GM19452 (cell line): ENCODE results near the gene GOLGA6A.
"Not testable (repeated sequence)": the region's sequence is repeated elsewhere in the genome, so short reads cannot be mapped to it uniquely, and the experiment has no call there.

Experiments used
- ATAC-seq: cut with Tn5 transposase; IDR thresholded peaks from one replicate; pipeline ENCODE4 v1.9.1; 2021; ENCODE audit not compliant: unreplicated experiment

The GOLGA6A gene

GRCh38 chr15:74053941-74054529, 28.3 kb downstream of the GOLGA6A start:
- no peak for ATAC-seq

GRCh38 chr15:74053517-74053916, 28.8 kb downstream of the GOLGA6A start:
- ATAC-seq, result no peak

- not testable (repeated sequence) for ATAC-seq
Observed at GRCh38 chr15:74052271-74053260, 29.8 kb downstream of the GOLGA6A start.

DNA sequence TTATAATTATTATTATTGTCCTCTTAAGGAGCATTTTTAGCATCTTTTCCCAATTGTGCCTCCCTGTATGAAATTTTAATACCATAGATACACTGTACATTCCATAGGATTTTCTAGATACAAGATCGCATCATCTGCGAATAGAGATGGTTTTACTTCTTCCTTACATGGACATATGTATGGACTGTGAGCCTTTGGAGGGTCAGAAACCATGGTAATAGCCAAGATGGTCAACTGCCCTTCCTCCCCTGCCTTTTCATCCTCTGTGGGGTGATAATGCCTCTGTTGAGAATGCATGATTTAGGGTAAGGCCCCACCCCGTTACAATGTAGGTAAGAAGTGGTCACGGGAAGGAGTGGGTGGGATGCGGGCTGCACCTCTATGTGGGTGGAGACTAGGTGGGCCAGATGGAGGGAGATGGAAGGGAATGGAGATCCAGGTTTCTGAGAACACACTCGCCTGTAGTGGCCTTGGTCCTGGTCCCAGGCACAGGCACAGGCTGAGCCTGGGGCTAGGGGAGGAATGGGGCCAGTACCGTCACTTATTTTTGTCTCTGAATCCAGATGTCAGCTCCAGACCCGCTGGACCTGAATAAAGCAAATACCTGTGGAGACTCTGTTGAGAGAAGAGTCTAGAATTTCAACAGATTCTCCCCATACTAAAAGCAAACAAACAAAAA, 31.7 kb downstream of the GOLGA6A start:
- ATAC-seq, result no peak

DNA sequence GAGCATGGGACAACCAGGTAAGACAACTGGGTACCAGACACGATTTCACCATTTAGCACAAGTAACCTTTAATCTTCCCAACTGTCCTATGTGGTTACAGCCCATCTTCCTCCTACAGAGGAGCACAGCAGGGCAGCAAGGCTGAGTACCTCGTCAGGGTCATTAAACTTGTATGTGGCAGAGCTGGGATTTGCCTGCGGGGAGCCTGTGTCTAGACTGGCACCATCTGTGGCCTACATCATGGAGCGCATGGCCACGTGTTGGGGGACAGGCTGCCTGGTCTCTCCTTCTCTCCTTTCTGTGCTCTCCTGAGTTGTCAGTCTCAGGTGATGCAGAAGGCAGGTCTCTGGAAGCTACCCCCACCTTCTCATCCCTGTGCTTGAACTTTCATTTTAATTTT, 32.2 kb downstream of the GOLGA6A start:
- no peak for ATAC-seq

DNA sequence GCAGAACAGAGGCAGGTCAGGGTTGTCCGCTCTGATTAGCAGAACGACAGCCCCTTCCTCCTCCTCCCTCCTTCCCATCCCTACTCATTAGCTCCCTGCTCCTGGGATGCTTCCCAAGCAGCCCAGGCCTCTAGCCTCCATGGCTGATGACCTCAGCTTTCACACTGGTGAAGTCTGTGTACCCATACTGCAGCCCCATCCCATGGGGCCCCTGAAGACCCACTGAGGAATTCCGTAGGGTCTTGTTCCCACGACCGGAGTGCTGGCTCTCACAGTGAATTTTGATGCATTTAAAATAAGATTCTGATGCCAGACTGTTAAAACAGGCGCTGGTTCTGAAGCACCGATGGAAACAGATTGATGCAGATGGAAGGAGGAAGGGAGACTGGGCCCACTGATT, 36.1 kb downstream of the GOLGA6A start:
- no peak for ATAC-seq

DNA sequence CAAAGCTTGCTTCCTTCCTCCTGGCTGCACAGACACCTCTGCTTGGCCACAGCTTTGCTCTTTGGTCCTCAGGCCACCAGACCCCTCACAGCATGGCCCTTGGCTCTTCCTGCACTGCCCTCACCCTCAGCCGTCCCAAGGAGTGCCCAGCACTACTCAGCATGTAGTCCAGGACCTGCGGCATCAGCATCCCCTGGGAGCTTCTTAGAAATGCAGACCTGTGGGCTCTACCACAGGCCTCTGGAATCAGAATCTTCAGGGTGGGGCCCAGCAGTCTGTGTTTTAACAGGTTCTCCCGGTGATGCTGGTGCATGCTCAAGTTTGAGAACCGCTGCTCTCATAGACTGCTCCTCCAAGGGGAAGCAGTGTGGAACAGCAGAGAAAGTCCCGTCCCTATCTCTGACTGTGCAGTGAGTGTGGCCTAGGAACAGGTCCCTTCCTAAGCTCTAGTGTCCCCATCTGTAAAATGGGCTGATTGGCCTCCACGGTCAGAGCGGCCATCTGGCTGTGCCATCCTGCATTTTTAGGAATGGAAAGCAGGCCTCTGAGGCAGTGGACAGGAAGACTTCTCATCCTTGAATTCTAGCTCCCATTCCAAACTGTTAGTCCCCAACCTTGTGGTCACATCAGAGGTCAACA, 36.6 kb downstream of the GOLGA6A start:
- ATAC-seq, result no peak

DNA sequence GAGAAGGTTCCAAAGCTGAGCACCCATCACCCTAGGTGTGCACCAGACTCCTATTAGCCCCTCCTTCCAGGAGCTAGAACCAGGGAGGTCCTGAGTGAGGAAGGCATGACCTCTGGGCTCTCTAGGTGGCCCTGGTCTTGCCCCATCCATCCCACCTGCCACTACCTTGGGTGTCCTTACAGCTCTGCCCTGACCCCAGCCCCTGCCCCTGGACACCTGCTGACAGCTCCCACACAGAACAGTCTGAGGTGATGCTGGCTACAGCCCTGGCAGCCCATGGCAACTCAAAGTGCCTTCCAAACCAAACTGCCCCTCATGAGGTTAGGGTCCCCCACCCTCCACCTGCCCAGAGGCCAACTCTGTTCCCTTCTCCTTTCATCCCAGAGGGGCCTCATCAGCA, 37.2 kb downstream of the GOLGA6A start:
- no peak for ATAC-seq

GRCh38 chr15:74044267-74045110, 37.9 kb downstream of the GOLGA6A start:
- no peak for ATAC-seq

DNA sequence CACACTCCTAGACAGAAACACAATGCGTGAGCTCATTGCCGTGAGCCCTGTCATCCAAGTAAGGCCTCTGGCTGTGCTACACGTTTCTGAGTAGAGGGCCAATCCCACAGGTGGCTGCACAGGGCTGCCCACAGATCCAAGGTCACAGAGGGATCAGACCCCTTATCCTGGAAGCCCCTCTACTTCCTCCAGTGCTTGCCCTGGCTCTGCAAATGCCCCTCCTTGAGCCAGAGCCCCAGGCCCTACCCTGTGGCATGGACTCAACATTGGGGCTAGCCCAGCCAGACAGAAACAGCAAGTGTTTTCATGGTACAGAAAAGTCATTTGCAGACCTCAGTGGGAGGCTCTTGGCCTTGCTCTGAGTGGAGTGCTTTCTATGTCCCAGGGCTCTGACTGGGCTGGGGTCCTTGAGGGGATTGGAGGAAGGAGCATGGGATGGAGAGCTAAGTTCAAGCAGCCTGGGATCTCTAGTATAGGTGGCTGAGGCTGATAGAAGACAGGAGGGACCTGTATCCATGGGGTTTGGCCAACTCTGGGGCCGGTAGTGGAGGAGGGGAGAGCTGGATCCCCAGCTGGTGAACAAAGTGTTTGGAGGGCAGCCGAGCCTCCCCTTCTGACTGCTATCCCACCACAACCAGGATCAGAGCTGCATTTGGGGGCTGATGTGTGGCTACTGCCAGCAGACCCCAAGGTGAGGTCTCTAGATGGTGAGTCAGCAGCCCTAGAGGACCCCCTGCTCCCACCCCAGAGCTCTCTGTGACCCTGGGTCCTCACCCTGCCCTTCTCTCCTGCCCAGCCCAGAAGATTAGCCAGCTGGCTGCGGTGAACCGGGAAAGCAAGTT, 38.7 kb downstream of the GOLGA6A start:
- ATAC-seq, result no peak

DNA sequence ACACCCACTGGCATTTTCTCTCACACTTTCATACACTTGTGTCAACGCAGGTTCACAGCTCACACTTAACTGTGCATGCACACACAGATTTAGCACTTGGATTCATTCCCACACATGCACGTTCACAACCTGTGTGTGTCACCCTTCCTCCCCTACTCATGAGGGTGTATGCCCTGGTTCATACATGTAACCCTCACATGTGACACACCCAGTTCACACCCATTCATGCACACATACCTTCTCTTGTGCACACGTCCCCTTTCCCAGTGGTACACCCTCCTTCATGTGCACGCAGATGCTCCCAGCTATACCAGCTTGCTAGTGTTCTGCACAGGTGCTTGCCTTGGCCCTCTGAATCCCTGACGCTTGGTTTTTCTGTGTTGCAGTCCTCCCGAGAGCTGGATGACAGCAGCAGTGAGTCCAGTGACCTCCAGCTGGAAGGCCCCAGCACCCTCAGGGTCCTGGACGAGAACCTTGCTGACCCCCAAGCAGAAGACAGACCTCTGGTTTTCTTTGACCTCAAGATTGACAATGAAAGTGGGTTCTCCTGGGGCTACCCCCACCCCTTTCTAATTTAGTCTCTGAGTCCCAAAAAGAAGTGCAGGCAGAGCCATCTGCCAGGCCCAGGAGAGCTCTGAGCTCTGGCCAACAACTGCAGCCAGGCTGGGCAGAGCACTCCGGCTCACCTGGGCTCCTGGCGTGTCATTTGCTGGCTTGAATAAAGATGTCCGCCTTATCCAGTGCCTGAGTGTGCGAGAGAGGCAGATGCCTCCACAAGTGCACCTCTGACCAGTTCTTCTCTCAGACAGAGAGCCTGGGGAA, 39.5 kb downstream of the GOLGA6A start:
- no peak for ATAC-seq

GRCh38 chr15:74041777-74042435, 40.4 kb downstream of the GOLGA6A start:
- no peak for ATAC-seq

GRCh38 chr15:74041311-74041756, 41.0 kb downstream of the GOLGA6A start:
- ATAC-seq, result no peak

DNA sequence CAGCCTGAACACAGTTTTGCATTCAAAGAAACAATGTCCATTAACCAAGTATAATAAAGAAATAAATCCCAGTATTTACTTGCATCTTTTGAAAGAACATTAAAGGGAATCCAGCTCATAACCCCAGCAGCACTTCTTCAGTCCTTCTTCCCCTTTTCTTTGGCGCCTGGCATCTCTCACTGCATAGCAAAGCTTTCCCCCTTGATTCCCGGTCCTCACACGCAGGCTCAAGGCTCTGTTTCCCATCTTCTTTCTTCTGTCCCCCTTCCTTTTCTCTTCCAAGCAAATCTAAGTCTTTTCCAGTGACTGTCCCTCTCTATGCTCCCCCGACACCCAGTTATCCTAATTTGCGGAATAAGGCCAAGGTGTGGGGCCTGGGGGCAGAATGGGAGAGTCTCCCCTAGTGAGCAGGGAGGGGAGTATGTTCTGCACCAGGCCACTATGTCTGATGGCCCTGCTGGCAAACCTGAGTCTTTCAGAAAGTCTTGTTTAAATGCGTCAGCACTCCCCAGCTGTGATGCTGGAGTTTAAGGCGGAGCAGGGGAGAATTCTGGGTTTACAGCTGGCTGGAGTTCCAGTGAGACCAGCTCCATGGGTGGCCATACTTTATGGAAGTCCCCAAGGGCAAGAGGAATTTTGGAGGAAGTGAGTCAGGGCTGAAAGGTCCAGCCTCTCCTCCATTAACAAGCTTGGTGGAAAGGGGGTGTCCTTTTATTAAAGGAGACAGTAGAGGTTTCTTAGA, 42.1 kb downstream of the GOLGA6A start:
- no peak for ATAC-seq

DNA sequence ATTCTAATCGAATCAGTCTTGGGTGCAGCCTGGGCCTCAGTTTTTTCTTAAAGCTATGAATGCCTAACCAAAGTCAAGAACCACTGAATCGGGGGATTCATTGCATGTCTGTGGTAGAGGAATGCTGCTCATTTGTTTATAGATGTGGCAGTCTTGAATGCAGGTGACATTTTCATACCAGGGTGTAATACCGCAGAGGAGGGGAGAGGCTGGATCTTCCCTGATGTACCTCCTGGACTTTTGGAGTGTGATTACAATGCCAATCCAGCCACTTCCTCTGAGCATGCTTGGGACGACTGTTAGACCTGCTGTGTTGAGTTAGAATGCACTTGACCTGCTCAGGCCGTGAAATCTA, 42.7 kb downstream of the GOLGA6A start:
- ATAC-seq, result no peak

DNA sequence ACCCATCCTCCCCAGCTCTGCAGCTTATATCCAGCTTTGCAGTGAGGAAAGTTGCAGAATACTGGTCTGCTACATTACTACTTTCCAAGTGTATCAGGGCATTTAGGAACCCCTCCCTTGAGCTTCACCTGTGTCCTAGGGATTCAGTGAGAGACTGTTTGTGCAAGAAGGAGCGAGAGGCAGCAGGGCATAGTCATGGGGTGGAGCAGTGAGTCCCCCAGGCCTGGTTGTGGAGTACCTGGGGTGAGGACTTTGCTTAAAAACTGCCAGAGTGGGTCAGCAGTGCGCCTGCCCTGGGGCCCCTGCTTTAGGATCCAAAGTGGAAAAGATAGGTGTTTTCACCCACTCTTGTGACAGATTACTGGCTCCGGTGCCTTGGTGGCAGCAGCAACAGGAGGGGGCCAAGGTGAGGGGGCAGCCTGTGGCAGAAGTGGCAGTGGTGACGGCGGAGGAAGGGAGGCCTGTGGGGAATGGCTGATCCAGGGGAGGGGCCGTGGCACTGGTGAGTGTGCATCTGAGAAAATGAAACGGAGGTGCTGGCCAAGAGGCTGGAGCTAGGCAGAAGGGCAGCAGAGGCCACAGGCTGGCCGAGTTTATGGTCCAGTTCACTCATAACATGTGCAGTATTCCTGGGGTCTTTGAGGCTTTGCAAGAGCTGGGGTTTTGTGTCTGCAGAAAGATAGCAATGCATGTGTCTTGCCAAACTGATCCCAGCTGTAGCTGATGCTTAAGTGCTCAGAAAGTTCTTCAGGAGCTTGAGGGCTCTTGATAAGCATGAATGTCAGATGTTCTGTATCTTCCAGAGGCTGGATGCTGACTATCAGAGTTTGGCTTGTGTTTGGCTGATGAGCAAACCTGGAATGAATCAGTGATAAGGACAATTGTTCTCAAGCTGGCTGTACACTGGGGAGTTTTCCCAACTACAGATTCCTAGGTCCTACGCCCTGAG, 43.4 kb downstream of the GOLGA6A start:
- no peak for ATAC-seq
